ENCODE measurements around the gene PROC.

The PROC gene

DNA sequence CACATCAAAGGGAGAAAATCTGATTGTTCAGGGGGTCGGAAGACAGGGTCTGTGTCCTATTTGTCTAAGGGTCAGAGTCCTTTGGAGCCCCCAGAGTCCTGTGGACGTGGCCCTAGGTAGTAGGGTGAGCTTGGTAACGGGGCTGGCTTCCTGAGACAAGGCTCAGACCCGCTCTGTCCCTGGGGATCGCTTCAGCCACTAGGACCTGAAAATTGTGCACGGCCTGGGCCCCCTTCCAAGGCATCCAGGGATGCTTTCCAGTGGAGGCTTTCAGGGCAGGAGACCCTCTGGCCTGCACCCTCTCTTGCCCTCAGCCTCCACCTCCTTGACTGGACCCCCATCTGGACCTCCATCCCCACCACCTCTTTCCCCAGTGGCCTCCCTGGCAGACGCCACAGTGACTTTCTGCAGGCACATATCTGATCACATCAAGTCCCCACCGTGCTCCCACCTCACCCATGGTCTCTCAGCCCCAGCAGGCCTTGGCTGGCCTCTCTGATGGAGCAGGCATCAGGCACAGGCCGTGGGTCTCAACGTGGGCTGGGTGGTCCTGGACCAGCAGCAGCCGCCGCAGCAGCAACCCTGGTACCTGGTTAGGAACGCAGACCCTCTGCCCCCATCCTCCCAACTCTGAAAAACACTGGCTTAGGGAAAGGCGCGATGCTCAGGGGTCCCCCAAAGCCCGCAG lies 3.8 kb downstream of the PROC start:
- Histone ChIP-seq H3K27ac (ENCODE audit: extremely low read depth, low read depth, low read length) (no peak overlapping the region), H3K36me3 (ENCODE audit: control insufficient read depth in 2 of 2, insufficient read depth in 1 of 2, low read length in 2 of 2) (no peaks in the 10 kb centered on the region), H3K4me1 (ENCODE audit: control insufficient read depth, insufficient read depth, low read length) (no peaks in the 10 kb centered on the region), H3K4me3 (ENCODE audit: low read depth, low read length) (no peak overlapping the region), H3K9me3 (ENCODE audit: control insufficient read depth, insufficient read depth, low read depth, low read length) (no peaks in the 10 kb centered on the region)
- ChIA-PET POLR2A (interaction anchor here (0.6 to 1.8 kb wide), 2 partner anchors 13 to 24 kb away, joined by 4 to 5 read pairs; no protein-coding TSS in a partner anchor), CTCF (interaction anchor here (0.6 kb wide), 2 partner anchors 15 to 97 kb away, joined by 3 to 4 read pairs; no protein-coding TSS in a partner anchor)
- TF ChIP-seq KLF10 (tag by site-specific recombination; IDR thresholded peaks at IDR 0.05) (no peak), ZNF223 (tag by site-specific recombination; IDR thresholded peaks at IDR 0.05) (0 out of 2 replicates have a peak, but pooled peaks have one; percentile 78), KLF1 (tag by site-specific recombination; IDR thresholded peaks at IDR 0.05) (no peak), SP2 (tag by site-specific recombination; IDR thresholded peaks at IDR 0.05) (no peak)
- TF ChIP-seq, protein P1, sequence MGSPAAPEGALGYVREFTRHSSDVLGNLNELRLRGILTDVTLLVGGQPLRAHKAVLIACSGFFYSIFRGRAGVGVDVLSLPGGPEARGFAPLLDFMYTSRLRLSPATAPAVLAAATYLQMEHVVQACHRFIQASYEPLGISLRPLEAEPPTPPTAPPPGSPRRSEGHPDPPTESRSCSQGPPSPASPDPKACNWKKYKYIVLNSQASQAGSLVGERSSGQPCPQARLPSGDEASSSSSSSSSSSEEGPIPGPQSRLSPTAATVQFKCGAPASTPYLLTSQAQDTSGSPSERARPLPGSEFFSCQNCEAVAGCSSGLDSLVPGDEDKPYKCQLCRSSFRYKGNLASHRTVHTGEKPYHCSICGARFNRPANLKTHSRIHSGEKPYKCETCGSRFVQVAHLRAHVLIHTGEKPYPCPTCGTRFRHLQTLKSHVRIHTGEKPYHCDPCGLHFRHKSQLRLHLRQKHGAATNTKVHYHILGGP (tag by site-specific recombination; IDR thresholded peaks at IDR 0.05): no peak

DNA sequence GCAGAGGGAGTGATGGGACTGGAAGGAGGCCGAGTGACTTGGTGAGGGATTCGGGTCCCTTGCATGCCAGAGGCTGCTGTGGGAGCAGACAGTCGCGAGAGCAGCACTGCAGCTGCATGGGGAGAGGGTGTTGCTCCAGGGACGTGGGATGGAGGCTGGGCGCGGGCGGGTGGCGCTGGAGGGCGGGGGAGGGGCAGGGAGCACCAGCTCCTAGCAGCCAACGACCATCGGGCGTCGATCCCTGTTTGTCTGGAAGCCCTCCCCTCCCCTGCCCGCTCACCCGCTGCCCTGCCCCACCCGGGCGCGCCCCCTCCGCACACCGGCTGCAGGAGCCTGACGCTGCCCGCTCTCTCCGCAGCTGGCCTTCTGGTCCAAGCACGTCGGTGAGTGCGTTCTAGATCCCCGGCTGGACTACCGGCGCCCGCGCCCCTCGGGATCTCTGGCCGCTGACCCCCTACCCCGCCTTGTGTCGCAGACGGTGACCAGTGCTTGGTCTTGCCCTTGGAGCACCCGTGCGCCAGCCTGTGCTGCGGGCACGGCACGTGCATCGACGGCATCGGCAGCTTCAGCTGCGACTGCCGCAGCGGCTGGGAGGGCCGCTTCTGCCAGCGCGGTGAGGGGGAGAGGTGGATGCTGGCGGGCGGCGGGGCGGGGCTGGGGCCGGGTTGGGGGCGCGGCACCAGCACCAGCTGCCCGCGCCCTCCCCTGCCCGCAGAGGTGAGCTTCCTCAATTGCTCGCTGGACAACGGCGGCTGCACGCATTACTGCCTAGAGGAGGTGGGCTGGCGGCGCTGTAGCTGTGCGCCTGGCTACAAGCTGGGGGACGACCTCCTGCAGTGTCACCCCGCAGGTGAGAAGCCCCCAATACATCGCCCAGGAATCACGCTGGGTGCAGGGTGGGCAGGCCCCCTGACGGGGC lies 4.6 kb downstream of the PROC start:
- ChIA-PET CTCF (interaction anchor here (0.6 kb wide), 1 partner anchor 98 kb away, joined by 4 read pairs; no protein-coding TSS in a partner anchor), POLR2A (interaction anchor here (0.6 to 1.8 kb wide), 2 partner anchors 12 to 24 kb away, joined by 4 to 5 read pairs; no protein-coding TSS in a partner anchor)
- no peak overlapping the region for H3K27ac ChIP-seq (ENCODE audit: extremely low read depth, low read depth, low read length)
- TF ChIP-seq ZNF747 (tag by site-specific recombination; IDR thresholded peaks at IDR 0.05) (no peak), ZNF660 (tag by site-specific recombination; IDR thresholded peaks at IDR 0.05) (no peak), ZFHX2 (tag by site-specific recombination; conservative IDR thresholded peaks at IDR 0.05) (peak; percentile 8; the same call in 1 of the 2 replicates), ZNF211 (tag by site-specific recombination; IDR thresholded peaks at IDR 0.05; ENCODE audit: low read depth) (no peak), ZNF473 (tag by site-specific recombination; IDR thresholded peaks at IDR 0.05) (no peak), KLF1 (tag by site-specific recombination; IDR thresholded peaks at IDR 0.05) (peak; percentile 96), IKZF3 (tag by site-specific recombination; IDR thresholded peaks at IDR 0.05) (no peak), ZIC2 (tag by site-specific recombination; IDR thresholded peaks at IDR 0.05) (peak; percentile 39; the same call in 1 of the 2 replicates)
- TF ChIP-seq, protein P2, sequence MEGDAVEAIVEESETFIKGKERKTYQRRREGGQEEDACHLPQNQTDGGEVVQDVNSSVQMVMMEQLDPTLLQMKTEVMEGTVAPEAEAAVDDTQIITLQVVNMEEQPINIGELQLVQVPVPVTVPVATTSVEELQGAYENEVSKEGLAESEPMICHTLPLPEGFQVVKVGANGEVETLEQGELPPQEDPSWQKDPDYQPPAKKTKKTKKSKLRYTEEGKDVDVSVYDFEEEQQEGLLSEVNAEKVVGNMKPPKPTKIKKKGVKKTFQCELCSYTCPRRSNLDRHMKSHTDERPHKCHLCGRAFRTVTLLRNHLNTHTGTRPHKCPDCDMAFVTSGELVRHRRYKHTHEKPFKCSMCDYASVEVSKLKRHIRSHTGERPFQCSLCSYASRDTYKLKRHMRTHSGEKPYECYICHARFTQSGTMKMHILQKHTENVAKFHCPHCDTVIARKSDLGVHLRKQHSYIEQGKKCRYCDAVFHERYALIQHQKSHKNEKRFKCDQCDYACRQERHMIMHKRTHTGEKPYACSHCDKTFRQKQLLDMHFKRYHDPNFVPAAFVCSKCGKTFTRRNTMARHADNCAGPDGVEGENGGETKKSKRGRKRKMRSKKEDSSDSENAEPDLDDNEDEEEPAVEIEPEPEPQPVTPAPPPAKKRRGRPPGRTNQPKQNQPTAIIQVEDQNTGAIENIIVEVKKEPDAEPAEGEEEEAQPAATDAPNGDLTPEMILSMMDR (tag by site-specific recombination; IDR thresholded peaks at IDR 0.05): peak; percentile 7; the same call in 1 of the 2 replicates
- H3K4me1 ChIP-seq (ENCODE audit: control insufficient read depth, insufficient read depth, low read length): no peaks in the 10 kb centered on the region
- peak overlapping the region; percentile 30 for H3K4me3 ChIP-seq (ENCODE audit: low read depth, low read length)
- H3K9me3 ChIP-seq (ENCODE audit: control insufficient read depth, insufficient read depth, low read depth, low read length): no peaks in the 10 kb centered on the region
- no peaks in the 10 kb centered on the region for H3K36me3 ChIP-seq (ENCODE audit: control insufficient read depth in 2 of 2, insufficient read depth in 1 of 2, low read length in 2 of 2)

DNA sequence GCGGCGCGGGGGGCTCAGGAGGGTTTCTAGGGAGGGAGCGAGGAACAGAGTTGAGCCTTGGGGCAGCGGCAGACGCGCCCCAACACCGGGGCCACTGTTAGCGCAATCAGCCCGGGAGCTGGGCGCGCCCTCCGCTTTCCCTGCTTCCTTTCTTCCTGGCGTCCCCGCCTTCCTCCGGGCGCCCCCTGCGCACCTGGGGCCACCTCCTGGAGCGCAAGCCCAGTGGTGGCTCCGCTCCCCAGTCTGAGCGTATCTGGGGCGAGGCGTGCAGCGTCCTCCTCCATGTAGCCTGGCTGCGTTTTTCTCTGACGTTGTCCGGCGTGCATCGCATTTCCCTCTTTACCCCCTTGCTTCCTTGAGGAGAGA lies 5.2 kb downstream of the PROC start:
- Histone ChIP-seq H3K4me3 (ENCODE audit: low read depth, low read length) (peak overlapping the region; percentile 30), H3K36me3 (ENCODE audit: control insufficient read depth in 2 of 2, insufficient read depth in 1 of 2, low read length in 2 of 2) (no peaks in the 10 kb centered on the region), H3K9me3 (ENCODE audit: control insufficient read depth, insufficient read depth, low read depth, low read length) (no peaks in the 10 kb centered on the region), H3K27ac (ENCODE audit: extremely low read depth, low read depth, low read length) (no peak overlapping the region), H3K4me1 (ENCODE audit: control insufficient read depth, insufficient read depth, low read length) (no peaks in the 10 kb centered on the region)
- POLR2A ChIA-PET: interaction anchor here (1.8 kb wide), 1 partner anchor 11 kb away, joined by 4 read pairs; no protein-coding TSS in a partner anchor
- CTCF ChIA-PET: interaction anchor here (3.1 kb wide), 1 partner anchor 8 kb away, joined by 19 read pairs; no protein-coding TSS in a partner anchor
- TF ChIP-seq MYNN (tag by site-specific recombination; IDR thresholded peaks at IDR 0.05; ENCODE audit: borderline replicate concordance) (no peak), GLIS2 (tag by site-specific recombination; IDR thresholded peaks at IDR 0.05) (peak; percentile 71), ZNF571 (tag by site-specific recombination; IDR thresholded peaks at IDR 0.05) (no peak), ZNF133 (tag by site-specific recombination; IDR thresholded peaks at IDR 0.05) (no peak), YY1 (tag by site-specific recombination; IDR thresholded peaks at IDR 0.05) (no peak), ZNF366 (tag by site-specific recombination; conservative IDR thresholded peaks at IDR 0.05) (0 out of 2 replicates have a peak, but pooled peaks have one; percentile 19), ZNF426 (tag by site-specific recombination; IDR thresholded peaks at IDR 0.05) (no peak), ZEB2 (tag by site-specific recombination; IDR thresholded peaks at IDR 0.05) (no peak), KLF10 (tag by site-specific recombination; IDR thresholded peaks at IDR 0.05) (no peak), ZIC2 (tag by site-specific recombination; IDR thresholded peaks at IDR 0.05) (0 out of 2 replicates have a peak, but pooled peaks have one; percentile 19), ZBTB20 (tag by site-specific recombination; IDR thresholded peaks at IDR 0.05) (peak; percentile 35; the same call in 1 of the 2 replicates), ZNF792 (tag by site-specific recombination; IDR thresholded peaks at IDR 0.05) (no peak), ZNF335 (tag by site-specific recombination; conservative IDR thresholded peaks at IDR 0.05) (peak; percentile 52), GLIS1 (tag by site-specific recombination; IDR thresholded peaks at IDR 0.05) (peak; percentile 90)
- TF ChIP-seq, protein P3, sequence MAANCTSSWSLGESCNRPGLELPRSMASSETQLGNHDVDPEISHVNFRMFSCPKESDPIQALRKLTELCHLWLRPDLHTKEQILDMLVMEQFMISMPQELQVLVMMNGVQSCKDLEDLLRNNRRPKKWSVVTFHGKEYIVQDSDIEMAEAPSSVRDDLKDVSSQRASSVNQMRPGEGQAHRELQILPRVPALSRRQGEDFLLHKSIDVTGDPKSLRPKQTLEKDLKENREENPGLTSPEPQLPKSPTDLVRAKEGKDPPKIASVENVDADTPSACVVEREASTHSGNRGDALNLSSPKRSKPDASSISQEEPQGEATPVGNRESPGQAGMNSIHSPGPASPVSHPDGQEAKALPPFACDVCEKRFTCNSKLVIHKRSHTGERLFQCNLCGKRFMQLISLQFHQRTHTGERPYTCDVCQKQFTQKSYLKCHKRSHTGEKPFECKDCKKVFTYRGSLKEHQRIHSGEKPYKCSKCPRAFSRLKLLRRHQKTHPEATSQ (tag by site-specific recombination; IDR thresholded peaks at IDR 0.05): no peak

Measured in HEK293 (cell line).